Rectal smooth muscle tissue (tissue), 1 donor: ENCODE results near the gene TSPAN31.
"Not testable (repeated sequence)": the region's sequence is repeated elsewhere in the genome, so short reads cannot be mapped to it uniquely, and the experiment has no call there.

Experiments used
- H3K27ac ChIP-seq: one replicate; pipeline ENCODE4 v1.7.0; 2013; ENCODE audit warnings: low read depth, low read length, inconsistent platforms
- H3K27me3 ChIP-seq: one replicate; pipeline ENCODE4 v1.7.0; 2013; ENCODE audit warnings: low read length; ENCODE audit not compliant: control insufficient read depth, insufficient read depth
- H3K36me3 ChIP-seq: one replicate; pipeline ENCODE4 v1.7.0; 2013; ENCODE audit warnings: low read length; ENCODE audit not compliant: control insufficient read depth, insufficient read depth
- H3K4me1 ChIP-seq: one replicate; pipeline ENCODE4 v1.7.0; 2013; ENCODE audit warnings: low read length; ENCODE audit not compliant: control insufficient read depth, insufficient read depth
- H3K4me3 ChIP-seq: one replicate; pipeline ENCODE4 v1.7.0; 2013; ENCODE audit warnings: low read length
- H3K9ac ChIP-seq: one replicate; pipeline ENCODE4 v1.7.0; 2013; ENCODE audit warnings: low read length

TSPAN31 gene, protein sequence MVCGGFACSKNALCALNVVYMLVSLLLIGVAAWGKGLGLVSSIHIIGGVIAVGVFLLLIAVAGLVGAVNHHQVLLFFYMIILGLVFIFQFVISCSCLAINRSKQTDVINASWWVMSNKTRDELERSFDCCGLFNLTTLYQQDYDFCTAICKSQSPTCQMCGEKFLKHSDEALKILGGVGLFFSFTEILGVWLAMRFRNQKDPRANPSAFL

DNA sequence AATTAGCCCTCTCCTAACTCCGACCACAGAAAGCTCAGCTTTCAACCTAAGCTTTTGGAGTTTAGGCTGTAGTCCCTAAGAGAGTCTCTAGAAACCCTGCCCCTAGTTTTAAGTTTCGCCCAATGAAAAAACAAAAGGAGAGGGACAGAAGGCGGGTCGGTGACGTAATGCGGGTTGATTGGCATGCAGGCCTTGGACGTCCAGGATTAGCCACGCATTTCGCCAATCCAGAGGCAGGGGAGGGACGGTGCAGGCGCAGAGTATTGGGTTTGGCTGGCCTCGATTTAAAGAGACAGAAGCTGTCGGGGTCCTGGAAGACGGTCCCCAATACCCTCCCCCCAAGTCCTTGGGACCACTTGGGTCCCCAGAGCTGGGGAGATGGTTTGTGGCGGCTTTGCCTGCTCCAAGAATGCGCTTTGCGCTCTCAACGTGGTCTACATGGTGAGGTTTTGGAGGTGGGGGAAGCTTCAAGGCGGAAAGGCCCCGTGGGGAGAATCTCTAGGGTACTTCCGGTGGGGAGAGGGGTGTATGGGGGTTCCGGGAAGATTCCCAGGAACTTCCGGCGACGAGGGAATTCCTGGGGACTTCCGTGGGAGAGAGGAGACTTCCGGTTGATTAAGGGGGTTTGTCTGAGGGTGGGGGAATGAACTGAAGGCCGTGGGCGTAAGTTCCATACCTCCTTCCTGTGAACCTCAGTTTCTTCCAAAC is at the start of gene TSPAN31:
Gene TSPAN31, plus strand, starts transcription at position 263 of the 708 bp plus-strand sequence. Its CDS starts 116 bp downstream, at position 379.
- H3K4me1 ChIP-seq, result peaks cover 5% of the 10 kb centered on the region
- peak within 1 kb of the TSS; percentile 93 for H3K27ac ChIP-seq
- H3K27me3 ChIP-seq, result peaks cover 3% of the 10 kb centered on the region
- H3K36me3 ChIP-seq, result peaks cover 13% of the 10 kb centered on the region
- peak within 1 kb of the TSS; percentile 84 for H3K9ac ChIP-seq
- peak within 1 kb of the TSS; percentile 86 for H3K4me3 ChIP-seq

DNA sequence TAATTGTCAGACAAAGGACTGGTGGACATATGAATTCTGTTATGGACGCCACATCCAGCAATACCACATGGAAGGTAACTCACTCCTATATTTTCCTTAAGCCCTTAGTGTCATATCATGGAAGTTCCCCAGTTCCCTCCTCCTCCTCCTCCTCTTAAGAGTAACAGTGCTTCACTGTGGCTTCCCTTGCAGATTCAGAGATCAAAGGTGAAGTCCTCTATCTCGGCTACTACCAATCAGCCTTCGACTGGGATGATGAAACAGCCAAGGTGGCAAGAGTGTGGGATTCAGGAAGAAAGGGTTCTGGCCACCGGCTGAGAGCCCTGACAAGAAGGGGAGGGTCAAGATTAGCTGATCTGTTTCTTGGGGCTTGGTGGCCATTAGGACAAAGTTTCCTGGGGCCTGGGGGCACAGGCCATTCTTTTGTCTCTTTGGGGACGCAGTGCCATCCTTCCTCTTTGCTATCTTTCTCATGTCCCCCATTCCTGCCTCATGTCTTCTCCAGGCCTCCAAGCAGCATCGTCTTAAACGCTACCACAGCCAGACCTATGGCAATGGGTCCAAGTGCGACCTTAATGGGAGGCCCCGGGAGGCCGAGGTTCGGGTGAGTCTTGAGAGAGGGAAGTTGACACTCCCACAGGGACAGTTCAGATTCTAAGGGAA is 48.9 kb upstream of the TSPAN31 start:
- no peak overlapping the region for H3K9ac ChIP-seq
- peaks cover 18% of the 10 kb centered on the region for H3K36me3 ChIP-seq
- no peak overlapping the region for H3K4me3 ChIP-seq
- H3K27me3 ChIP-seq, result no peaks in the 10 kb centered on the region
- H3K4me1 ChIP-seq, result peaks cover 11% of the 10 kb centered on the region
- H3K27ac ChIP-seq, result no peak overlapping the region

DNA sequence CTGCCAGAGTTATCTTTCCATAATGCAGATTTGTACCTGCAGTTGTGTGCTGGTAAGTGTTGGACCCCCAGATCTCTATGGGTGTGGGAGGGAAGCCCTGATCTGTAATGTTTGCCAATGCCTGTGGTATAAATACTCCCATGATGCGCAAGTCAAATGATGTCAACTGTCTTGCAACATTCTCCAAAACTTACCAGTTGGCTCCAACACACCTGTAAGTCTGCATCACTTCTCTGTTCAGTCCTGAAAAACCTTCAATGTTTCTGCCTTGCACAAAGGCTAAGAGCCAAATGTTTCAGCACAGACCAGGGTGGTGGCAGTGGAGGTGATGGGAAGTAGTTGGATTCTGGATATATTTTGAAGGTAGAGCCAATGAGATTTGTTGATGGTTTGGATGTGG is 47.8 kb upstream of the TSPAN31 start:
- Histone ChIP-seq H3K27ac (no peak overlapping the region), H3K27me3 (no peaks in the 10 kb centered on the region), H3K36me3 (peaks cover 18% of the 10 kb centered on the region), H3K9ac (no peak overlapping the region), H3K4me1 (peaks cover 11% of the 10 kb centered on the region), H3K4me3 (no peak overlapping the region)

DNA sequence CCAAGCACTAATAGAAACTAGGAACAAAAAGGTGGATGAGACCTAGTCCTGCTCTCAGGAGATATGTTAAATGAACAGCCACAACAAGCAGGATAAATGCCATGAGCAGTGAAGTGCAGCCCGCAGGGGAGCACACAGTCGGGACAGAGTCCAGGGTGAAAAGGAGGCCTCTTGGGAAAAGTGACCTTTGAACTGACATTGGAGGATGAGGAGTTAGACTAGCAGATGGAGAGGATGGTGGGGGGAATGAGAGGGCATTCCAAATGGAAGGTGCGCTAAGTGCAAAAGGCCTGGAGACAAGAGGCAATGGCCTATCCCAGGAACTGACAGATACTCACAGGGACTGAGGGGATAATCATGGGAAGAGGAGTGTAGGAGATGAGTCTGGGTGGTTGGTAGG is 46.4 kb upstream of the TSPAN31 start:
- no peak overlapping the region for H3K9ac ChIP-seq
- no peaks in the 10 kb centered on the region for H3K27me3 ChIP-seq
- H3K27ac ChIP-seq, result no peak overlapping the region
- no peak overlapping the region for H3K4me3 ChIP-seq
- H3K36me3 ChIP-seq, result peaks cover 18% of the 10 kb centered on the region
- H3K4me1 ChIP-seq, result peaks cover 9% of the 10 kb centered on the region

DNA sequence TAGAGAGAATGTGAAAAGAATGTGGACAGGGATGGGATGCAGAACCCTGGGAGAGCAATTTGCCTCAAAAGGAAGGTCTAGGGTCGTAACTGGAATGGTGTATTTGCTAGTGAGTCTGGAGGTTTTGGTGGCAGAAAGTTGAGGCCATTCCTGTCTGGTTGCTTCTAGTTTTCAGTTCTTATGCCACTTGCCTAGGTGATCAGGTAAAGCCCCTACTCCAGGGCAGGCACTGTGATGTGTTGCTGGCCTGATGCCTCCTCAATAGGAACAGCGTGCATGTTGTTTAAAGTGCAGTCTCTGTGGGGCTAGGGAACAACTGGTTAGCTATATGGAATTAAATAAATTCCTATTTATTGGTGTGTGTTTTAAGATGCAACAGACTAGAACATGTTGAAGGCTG is 44.5 kb upstream of the TSPAN31 start:
- Histone ChIP-seq H3K27me3 (no peaks in the 10 kb centered on the region), H3K36me3 (peaks cover 15% of the 10 kb centered on the region), H3K9ac (no peak overlapping the region)

DNA sequence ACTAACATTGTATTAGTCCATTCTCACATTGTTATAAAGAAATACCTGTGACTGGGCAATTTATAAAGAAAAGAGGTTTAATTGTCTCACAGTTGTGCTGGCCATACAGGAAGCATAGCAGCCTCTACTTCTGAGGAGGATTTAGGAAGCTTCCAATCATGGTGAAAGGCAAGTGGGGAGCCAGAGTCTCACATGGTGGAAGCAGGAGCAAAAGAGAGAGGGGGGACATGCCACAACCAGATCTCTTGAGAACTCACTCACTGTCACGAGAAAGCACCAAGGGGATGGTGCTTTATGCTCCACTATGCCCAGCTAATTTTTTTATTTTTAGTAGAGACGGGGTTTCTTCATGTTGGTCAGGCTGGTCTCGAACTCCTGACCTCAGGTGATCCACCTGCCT is 37.6 kb upstream of the TSPAN31 start:
- no peak overlapping the region for H3K27ac ChIP-seq
- no peaks in the 10 kb centered on the region for H3K27me3 ChIP-seq
- H3K4me3 ChIP-seq, result no peak overlapping the region
- no peaks in the 10 kb centered on the region for H3K4me1 ChIP-seq
- H3K9ac ChIP-seq, result no peak overlapping the region
- peaks cover 2% of the 10 kb centered on the region for H3K36me3 ChIP-seq

More for the DNA sequence above, 44.5 kb upstream of the TSPAN31 start:
- no peak overlapping the region for H3K4me3 ChIP-seq
- no peaks in the 10 kb centered on the region for H3K4me1 ChIP-seq
- H3K27ac ChIP-seq, result no peak overlapping the region

DNA sequence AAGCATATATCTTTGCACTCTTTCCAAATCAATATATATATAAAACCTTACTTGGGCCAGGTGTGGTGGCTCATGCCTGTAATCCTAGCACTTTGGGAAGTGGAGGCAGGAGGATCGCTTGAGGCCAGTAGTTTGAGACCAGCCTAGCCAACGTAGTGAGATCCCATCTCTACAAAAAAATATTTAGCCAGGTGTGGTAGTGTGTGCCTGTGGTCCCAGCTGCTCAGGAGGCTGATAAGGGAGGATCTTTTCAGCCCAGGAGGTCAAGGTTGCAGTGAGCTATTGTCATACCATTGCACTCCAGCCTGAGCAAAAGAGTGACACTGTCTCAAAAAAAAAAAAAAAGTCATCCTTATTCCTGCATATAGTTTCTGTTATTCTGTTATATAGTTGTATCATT is 36.5 kb upstream of the TSPAN31 start:
- H3K27me3 ChIP-seq, result no peaks in the 10 kb centered on the region
- H3K4me1 ChIP-seq, result no peaks in the 10 kb centered on the region
- H3K9ac ChIP-seq, result no peak overlapping the region
- no peak overlapping the region for H3K4me3 ChIP-seq
- peaks cover 2% of the 10 kb centered on the region for H3K36me3 ChIP-seq
- no peak overlapping the region for H3K27ac ChIP-seq

DNA sequence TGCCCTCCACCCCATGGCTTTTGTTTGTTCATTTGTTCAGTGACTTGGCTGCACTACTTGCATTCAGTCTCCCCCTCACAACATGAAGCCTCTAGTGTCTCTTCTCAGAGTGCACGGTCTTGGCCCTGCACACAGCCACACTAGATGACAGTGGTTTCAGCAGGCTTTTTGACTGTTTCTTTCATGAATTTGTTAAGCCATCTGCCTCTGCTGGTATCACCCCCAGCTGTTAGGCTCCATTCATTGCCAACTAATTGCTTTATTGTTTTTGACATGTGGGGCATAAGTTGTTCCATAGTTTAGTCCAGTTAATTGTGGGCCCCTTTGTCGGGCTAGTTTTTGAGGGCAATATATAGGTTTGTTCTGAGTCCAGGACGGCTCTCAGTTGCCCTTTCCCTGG is 32.1 kb upstream of the TSPAN31 start:
- H3K4me1 ChIP-seq, result no peaks in the 10 kb centered on the region
- peaks cover 21% of the 10 kb centered on the region for H3K36me3 ChIP-seq
- no peak overlapping the region for H3K4me3 ChIP-seq
- no peaks in the 10 kb centered on the region for H3K27me3 ChIP-seq
- H3K27ac ChIP-seq, result no peak overlapping the region
- no peak overlapping the region for H3K9ac ChIP-seq

DNA sequence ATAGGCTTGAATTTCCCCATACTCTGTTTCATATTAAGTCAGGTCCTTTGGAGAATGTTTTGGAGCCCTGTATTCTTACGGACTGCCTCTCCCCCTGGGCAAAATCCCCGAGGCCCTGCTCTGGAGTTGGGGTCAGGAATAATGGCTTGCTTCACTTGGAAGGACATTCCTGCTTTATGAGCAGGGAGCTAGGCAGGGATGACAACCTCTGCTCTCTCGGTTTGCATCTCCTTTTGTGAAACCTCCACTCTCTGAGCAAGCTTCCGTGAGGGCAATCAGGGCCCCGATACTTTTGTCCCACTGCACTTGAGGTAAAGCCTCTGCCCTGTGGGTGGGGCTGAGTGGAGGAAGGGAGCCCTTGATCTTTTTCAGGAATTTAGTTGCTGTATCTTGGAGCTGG is 31.6 kb upstream of the TSPAN31 start:
- Histone ChIP-seq H3K4me1 (no peaks in the 10 kb centered on the region), H3K27me3 (no peaks in the 10 kb centered on the region), H3K36me3 (peaks cover 26% of the 10 kb centered on the region), H3K27ac (no peak overlapping the region), H3K9ac (no peak overlapping the region), H3K4me3 (no peak overlapping the region)

DNA sequence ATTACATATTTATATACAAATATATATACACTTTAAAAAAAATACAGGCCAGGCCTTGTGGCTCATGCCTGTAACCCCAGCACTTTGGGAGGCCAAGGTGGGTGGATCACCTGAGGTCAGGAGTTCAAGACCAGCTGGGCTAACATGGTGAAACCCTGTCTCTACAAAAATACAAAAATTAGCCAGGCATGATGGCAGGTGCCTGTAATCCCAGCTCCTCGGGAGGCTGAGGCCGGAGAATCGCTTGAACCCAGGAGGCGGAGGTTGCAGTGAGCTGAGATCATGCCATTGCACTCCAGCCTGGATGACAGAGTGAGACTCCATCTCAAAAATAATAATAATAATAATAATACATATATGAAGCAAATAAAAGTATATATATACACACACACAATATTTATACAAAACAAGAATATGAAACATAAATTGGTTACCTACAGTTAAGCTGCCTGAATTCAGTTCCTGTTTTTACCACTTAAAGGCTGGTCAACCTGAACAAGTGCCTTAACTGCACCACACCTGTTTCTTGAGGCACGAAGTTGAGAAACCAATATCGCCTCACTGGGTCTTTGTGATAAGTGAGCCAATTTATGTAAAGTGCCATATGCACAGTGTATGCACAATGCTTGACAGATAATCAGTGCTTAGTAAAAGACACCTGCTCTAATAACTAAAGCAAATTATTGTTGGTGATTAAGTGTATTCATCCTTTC is 29.6 kb upstream of the TSPAN31 start:
- not testable (repeated sequence) for H3K27me3 ChIP-seq, H3K27ac ChIP-seq, H3K4me1 ChIP-seq, H3K9ac ChIP-seq, H3K4me3 ChIP-seq
- peaks cover 34% of the 10 kb centered on the region for H3K36me3 ChIP-seq

DNA sequence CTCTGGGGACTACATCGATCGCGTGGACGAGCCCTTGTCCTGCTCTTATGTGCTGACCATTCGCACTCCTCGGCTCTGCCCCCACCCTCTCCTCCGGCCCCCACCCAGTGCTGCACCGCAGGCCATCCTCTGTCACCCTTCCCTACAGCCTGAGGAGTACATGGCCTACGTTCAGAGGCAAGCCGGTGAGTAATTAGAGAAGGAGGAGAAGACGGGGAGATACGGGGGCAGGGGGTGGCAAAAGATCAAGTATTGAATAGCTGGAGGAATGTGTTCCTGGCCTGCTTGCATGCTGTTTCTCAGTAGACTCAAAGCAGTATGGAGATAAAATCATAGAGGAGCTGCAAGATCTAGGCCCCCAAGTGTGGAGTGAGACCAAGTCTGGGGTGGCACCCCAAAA is 29.1 kb upstream of the TSPAN31 start:
- no peak overlapping the region for H3K9ac ChIP-seq
- H3K4me3 ChIP-seq, result no peak overlapping the region
- H3K27ac ChIP-seq, result no peak overlapping the region
- no peaks in the 10 kb centered on the region for H3K27me3 ChIP-seq
- H3K4me1 ChIP-seq, result no peaks in the 10 kb centered on the region
- H3K36me3 ChIP-seq, result peaks cover 37% of the 10 kb centered on the region

DNA sequence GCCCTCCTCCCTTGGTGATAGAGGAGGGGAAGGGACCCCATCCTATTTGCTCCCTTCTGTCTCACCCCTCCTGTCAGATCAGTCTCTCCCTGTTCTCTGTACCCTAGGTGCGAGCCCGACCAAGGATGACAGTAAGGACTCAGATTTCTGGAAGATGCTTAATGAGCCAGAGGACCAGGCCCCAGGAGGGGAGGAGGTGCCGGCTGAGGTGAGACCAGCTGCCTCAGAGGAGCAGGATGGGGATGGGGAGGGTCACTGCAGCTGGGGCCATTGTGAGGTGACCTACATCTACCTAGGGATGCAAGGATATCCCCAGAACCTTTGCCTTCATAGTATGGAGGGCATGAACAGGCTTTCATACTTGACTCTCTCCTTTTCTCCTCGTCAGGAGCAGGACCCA is 28.5 kb upstream of the TSPAN31 start:
- Histone ChIP-seq H3K9ac (no peak overlapping the region), H3K27me3 (no peaks in the 10 kb centered on the region), H3K4me3 (no peak overlapping the region), H3K36me3 (peaks cover 43% of the 10 kb centered on the region), H3K4me1 (no peaks in the 10 kb centered on the region), H3K27ac (no peak overlapping the region)
